GM18499 (cell line): ENCODE results near the gene NAAA.
"Not testable (repeated sequence)": the region's sequence is repeated elsewhere in the genome, so short reads cannot be mapped to it uniquely, and the experiment has no call there.

ENCODE experiments used
- ATAC-seq: cut with Tn5 transposase; IDR thresholded peaks from one replicate; pipeline ENCODE4 v1.9.1; 2021; ENCODE audit warnings: moderate number of reproducible peaks; ENCODE audit not compliant: insufficient read depth, unreplicated experiment

Gene NAAA

GRCh38 chr4:75940692-75941253 lies at the start of gene NAAA:
TSS of gene NAAA (minus strand) at chr4:75941013. CDS start at chr4:75940949, 64 bp downstream.
- no peak for ATAC-seq

- no peak for ATAC-seq
Observed at GRCh38 chr4:75989846-75990528, 49.2 kb upstream of the NAAA start.

GRCh38 chr4:75985116-75985515 lies 44.3 kb upstream of the NAAA start:
- ATAC-seq: no peak

GRCh38 chr4:75980576-75980975 lies 39.8 kb upstream of the NAAA start:
- ATAC-seq: no peak

GRCh38 chr4:75976177-75976576 lies 35.4 kb upstream of the NAAA start:
- ATAC-seq: no peak

- ATAC-seq: no peak
Observed at GRCh38 chr4:75973766-75974165, 33.0 kb upstream of the NAAA start.

- ATAC-seq: no peak
Observed at GRCh38 chr4:75968084-75968483, 27.3 kb upstream of the NAAA start.

GRCh38 chr4:75963558-75963957 lies 22.7 kb upstream of the NAAA start:
- no peak for ATAC-seq

- not testable (repeated sequence) for ATAC-seq
Observed at GRCh38 chr4:75962072-75962471, 21.3 kb upstream of the NAAA start.

GRCh38 chr4:75958546-75958945 lies 17.7 kb upstream of the NAAA start:
- not testable (repeated sequence) for ATAC-seq

- not testable (repeated sequence) for ATAC-seq
Observed at GRCh38 chr4:75954811-75955210, 14.0 kb upstream of the NAAA start.

- no peak for ATAC-seq
Observed at GRCh38 chr4:75953509-75953908, 12.7 kb upstream of the NAAA start.

- no peak for ATAC-seq
Observed at GRCh38 chr4:75950213-75950815, 9.5 kb upstream of the NAAA start.

- no peak for ATAC-seq
Observed at GRCh38 chr4:75948822-75949444, 8.1 kb upstream of the NAAA start.

GRCh38 chr4:75939890-75940691 lies 722 bp downstream of the NAAA start:
- no peak for ATAC-seq

GRCh38 chr4:75935628-75936027 lies 5.2 kb downstream of the NAAA start:
- no peak for ATAC-seq

- no peak for ATAC-seq
Observed at GRCh38 chr4:75930152-75930551, 10.7 kb downstream of the NAAA start.

GRCh38 chr4:75924916-75925315 lies 15.9 kb downstream of the NAAA start:
- ATAC-seq: not testable (repeated sequence)

- no peak for ATAC-seq
Observed at GRCh38 chr4:75924309-75924827, 16.4 kb downstream of the NAAA start.

- no peak for ATAC-seq
Observed at GRCh38 chr4:75922588-75922987, 18.2 kb downstream of the NAAA start.
